ENCODE measurements around the gene PTH2.
"Not testable (repeated sequence)": the region's sequence is repeated elsewhere in the genome, so short reads cannot be mapped to it uniquely, and the experiment has no call there.

GRCh38 chr19:49444100-49444700 lies 21.0 kb upstream of the PTH2 start:
- not testable (repeated sequence) for TF ChIP-seq CTCF (IDR thresholded peaks at IDR 0.05; ENCODE audit: low read length); EZH2 (IDR thresholded peaks at IDR 0.05; ENCODE audit: borderline replicate concordance, low read length)

Measured in OCI-LY1 (cell line).